Activated T-helper 9 cell treated with anti-CD3 and anti-CD28 coated beads, Interleukin-2, amount 50 U/mL, for 16 hours (primary cell): ENCODE results near the gene DCAF17.
"Not testable (repeated sequence)": the region's sequence is repeated elsewhere in the genome, so short reads cannot be mapped to it uniquely, and the experiment has no call there.

Experiments used
- DNase-seq: peaks from one replicate; pipeline ENCODE4 v3.0.0-alpha.2; 2020; ENCODE audit warnings: low read depth

Gene DCAF17

GRCh38 chr2:171514908-171515582 lies 81.0 kb downstream of the DCAF17 start:
- DNase-seq, result no peak

GRCh38 chr2:171515672-171516298 lies 81.8 kb downstream of the DCAF17 start:
- no peak for DNase-seq

- DNase-seq, result no peak
Observed at GRCh38 chr2:171516793-171517192, 82.8 kb downstream of the DCAF17 start.

- no peak for DNase-seq
Observed at GRCh38 chr2:171520471-171520870, 86.4 kb downstream of the DCAF17 start.

- no peak for DNase-seq
Observed at GRCh38 chr2:171521361-171522051, 87.5 kb downstream of the DCAF17 start.

DNA sequence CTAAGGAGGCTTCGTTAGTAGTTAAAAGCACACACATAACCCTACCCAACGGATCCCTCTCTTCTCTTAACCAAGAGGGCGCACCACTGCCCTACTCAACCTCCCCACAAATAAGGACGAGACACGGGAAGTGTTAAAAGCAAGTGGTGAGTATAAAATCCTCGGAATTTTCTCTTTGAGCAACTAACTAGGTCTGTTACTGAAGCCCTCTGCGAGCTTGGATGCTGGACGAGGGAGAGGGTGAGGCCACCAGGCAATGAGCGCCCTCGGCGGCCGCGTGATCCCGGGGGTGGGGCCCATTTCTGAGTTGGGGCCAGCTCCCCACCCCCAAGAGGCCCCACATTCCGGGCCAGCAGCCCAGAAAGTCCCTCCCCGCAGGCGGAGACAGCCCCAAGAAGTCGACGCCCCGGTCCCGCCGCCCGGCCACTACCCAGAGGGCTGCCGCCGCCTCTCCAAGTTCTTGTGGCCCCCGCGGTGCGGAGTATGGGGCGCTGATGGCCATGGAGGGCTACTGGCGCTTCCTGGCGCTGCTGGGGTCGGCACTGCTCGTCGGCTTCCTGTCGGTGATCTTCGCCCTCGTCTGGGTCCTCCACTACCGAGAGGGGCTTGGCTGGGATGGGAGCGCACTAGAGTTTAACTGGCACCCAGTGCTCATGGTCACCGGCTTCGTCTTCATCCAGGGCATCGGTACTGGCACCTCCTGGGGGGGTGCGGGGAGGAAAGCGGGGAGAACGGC lies 88.2 kb downstream of the DCAF17 start, which contains the start of gene CYBRD1:
CYBRD1 (plus strand) TSS at position 423 of the 736 bp plus-strand sequence; CDS start at position 495, 72 bp downstream.
- DNase-seq, result no peak

DNA sequence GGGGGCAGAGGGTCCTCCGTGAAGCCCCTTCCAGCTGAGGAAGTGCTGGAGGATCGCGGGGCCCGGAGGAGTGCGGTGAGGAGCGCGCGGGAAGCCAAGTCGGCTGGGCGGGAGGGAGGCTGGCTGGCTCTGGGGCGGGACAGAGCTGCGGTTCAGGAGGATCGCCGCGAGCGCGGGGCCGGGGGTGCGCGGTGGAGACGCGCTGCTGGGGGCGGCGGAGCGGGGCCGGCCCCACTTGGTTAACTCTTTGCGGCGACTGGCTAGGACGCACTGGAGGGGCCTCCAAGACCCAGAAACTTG lies 88.7 kb downstream of the DCAF17 start:
- DNase-seq, result no peak

GRCh38 chr2:171523088-171524017 lies 89.3 kb downstream of the DCAF17 start:
- DNase-seq, result no peak

DNA sequence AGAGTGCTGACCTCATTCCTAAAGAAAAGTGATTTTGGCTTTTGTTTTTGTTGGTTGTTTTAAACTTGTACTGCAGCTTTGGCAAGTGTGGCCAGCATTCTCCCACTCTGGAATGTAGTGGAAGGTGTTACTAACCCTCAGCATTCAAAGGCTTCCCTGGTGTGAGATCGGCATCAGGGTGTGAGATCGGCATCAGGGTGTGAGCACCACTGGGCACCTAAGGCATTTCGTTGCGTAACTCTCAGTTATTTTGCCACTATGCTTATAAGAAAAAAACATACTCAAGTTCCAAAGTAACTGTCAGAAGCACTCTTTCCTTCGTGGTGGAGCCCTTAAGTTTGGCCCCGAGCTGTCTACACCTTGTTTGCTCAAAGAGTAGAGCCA lies 90.0 kb downstream of the DCAF17 start:
- no peak for DNase-seq

DNA sequence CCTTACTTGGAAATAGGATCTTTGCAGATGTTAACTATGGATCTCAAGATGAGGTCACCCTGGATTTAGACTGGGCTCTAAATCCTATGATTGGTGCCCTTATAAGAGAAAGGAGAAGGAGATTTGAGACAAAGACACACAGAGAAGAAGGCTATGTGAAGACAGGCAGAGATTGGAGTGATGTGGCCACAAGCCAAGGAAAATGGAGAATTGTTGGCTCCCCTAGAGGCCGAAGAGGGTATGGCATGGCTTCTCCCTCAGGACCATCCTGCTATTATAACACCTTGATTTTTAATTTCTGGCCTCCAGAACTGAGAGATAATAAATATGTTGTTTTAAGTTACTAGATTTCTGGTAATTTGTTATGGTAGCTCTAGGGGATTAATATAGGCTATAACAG lies 95.9 kb downstream of the DCAF17 start:
- no peak for DNase-seq

DNA sequence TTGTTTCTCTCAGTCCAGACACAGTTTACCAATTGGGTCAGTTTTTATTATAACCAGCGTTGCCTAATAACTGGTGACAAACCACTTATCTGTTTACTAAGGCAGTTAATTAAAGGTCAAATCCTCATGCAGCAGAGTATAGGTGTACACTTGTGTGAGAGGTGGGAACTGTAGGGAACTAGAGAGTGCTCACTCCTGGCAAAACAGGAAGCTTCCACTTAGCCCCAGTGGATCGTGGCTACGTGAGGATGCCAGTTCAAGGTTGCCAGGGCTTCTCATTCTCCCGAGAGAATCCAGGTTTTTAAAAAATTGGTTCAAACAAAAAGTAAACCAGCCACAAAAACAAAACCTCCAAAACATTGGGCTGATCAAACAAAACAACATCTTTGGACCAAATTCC lies 96.4 kb downstream of the DCAF17 start:
- no peak for DNase-seq

DNA sequence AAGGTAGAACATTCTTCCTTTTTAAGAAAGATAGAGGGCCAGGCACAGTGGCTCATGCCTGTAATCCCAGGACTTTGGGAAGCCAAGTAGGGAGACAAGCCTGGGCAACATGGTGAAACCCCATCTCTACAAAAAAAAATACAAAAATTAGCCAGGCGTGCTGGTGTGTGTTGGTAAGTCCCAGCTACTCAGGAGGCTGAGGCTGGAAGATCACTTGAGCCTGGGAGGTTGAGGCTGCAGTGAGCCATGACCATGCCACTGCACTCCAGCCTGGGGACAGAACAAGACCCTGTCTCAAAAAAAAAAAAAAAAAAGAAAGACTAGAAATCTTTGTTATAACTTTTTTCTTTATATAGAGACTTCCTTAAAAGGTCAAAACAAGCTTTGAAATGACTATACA lies 96.8 kb downstream of the DCAF17 start:
- not testable (repeated sequence) for DNase-seq

- DNase-seq, result no peak
Observed at GRCh38 chr2:171531291-171531690, 97.3 kb downstream of the DCAF17 start.

- no peak for DNase-seq
Observed at GRCh38 chr2:171531836-171532450, 97.9 kb downstream of the DCAF17 start.

DNA sequence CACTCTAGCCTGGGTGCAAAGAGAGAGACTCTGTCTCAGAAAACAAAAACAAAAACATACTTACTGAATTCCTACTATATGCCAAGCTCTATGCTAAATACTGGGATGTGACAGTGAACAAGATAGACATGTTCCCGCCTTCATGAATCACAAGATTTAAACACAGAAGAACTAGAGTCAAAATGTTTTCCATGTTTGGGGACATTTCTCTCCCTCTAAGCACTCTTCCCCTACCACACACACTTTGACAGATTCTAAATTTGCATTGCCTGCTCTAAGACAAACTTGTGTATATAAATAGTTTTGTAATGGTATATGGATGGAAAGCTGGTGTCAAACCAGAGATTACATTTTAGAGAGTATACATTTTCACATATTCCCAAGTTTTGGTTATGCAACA lies 99.3 kb downstream of the DCAF17 start:
- no peak for DNase-seq
